ENCODE measurements around the gene ANKRD33. TPM values are rescaled to one million over a fixed set of nuclear protein-coding genes. Genes with fewer than 3 reads are reported as not detected.
"Not testable (repeated sequence)": the region's sequence is repeated elsewhere in the genome, so short reads cannot be mapped to it uniquely, and the experiment has no call there.

Gene ANKRD33
- polyA plus RNA-seq, 1 experiment = not detected

GRCh38 chr12:51879102-51879501 lies 8.8 kb upstream of the ANKRD33 start:
- TF ChIP-seq CTCF (IDR thresholded peaks at IDR 0.05; ENCODE audit: insufficient read depth, low read depth, low read length) = no peak
- no peak for DNase-seq (ENCODE audit: low read depth)
- CTCF ChIA-PET = interaction anchor here (1.2 to 1.5 kb wide), 2 partner anchors 11 to 458 kb away, joined by 3 to 7 read pairs; no protein-coding TSS in a partner anchor
- no peak overlapping the region for H3K4me3 ChIP-seq (ENCODE audit: low read depth, low read length)
- no peaks in the 10 kb centered on the region for H3K27me3 ChIP-seq (ENCODE audit: control insufficient read depth, insufficient read depth, low read length)
- H3K36me3 ChIP-seq (ENCODE audit: control insufficient read depth, insufficient read depth, low read length) = no peaks in the 10 kb centered on the region
- POLR2A ChIA-PET = no interaction called here

- no peaks in the 10 kb centered on the region for H3K36me3 ChIP-seq (ENCODE audit: control insufficient read depth, insufficient read depth, low read length)
- POLR2A ChIA-PET = no interaction called here
- CTCF ChIA-PET = interaction anchor here (1.3 kb wide), 1 partner anchor 459 kb away, joined by 3 read pairs; the partner anchor contains the start of gene SLC4A8
- no peak for DNase-seq (ENCODE audit: low read depth)
- no peaks in the 10 kb centered on the region for H3K27me3 ChIP-seq (ENCODE audit: control insufficient read depth, insufficient read depth, low read length)
- no peak overlapping the region for H3K4me3 ChIP-seq (ENCODE audit: low read depth, low read length)
- no peak for TF ChIP-seq CTCF (IDR thresholded peaks at IDR 0.05; ENCODE audit: insufficient read depth, low read depth, low read length)
Observed at GRCh38 chr12:51883295-51883694, 4.6 kb upstream of the ANKRD33 start.

GRCh38 chr12:51883998-51884675 lies 3.8 kb upstream of the ANKRD33 start:
- Histone ChIP-seq H3K36me3 (ENCODE audit: control insufficient read depth, insufficient read depth, low read length) (no peaks in the 10 kb centered on the region), H3K4me3 (ENCODE audit: low read depth, low read length) (no peak overlapping the region), H3K27me3 (ENCODE audit: control insufficient read depth, insufficient read depth, low read length) (no peaks in the 10 kb centered on the region)
- TF ChIP-seq CTCF (IDR thresholded peaks at IDR 0.05; ENCODE audit: insufficient read depth, low read depth, low read length) = no peak
- DNase-seq (ENCODE audit: low read depth) = no peak
- ChIA-PET CTCF (interaction anchor here (0.5 to 3.0 kb wide), 4 partner anchors 9 to 460 kb away, joined by 3 to 24 read pairs (median 3); partner anchors contain the start of gene SLC4A8), POLR2A (no interaction called here)

GRCh38 chr12:51884676-51885229 lies 3.1 kb upstream of the ANKRD33 start:
- no peaks in the 10 kb centered on the region for H3K27me3 ChIP-seq (ENCODE audit: control insufficient read depth, insufficient read depth, low read length)
- H3K36me3 ChIP-seq (ENCODE audit: control insufficient read depth, insufficient read depth, low read length) = no peaks in the 10 kb centered on the region
- no peak for DNase-seq (ENCODE audit: low read depth)
- ChIA-PET POLR2A (no interaction called here), CTCF (interaction anchor here (0.5 to 3.0 kb wide), 6 partner anchors 9 to 464 kb away, joined by 3 to 24 read pairs (median 3); partner anchors contain the start of gene SLC4A8)
- no peak overlapping the region for H3K4me3 ChIP-seq (ENCODE audit: low read depth, low read length)
- TF ChIP-seq CTCF (IDR thresholded peaks at IDR 0.05; ENCODE audit: insufficient read depth, low read depth, low read length) = no peak

- POLR2A ChIA-PET = interaction anchor here (0.6 kb wide), 1 partner anchor 14 kb away, joined by 5 read pairs; no protein-coding TSS in a partner anchor
- DNase-seq (ENCODE audit: low read depth); H3K36me3 ChIP-seq (ENCODE audit: control insufficient read depth, insufficient read depth, low read length); H3K27me3 ChIP-seq (ENCODE audit: control insufficient read depth, insufficient read depth, low read length); H3K4me3 ChIP-seq (ENCODE audit: low read depth, low read length): not testable (repeated sequence)
- CTCF ChIA-PET = interaction anchor here (0.7 to 3.0 kb wide), 11 partner anchors 9 to 465 kb away, joined by 3 to 24 read pairs (median 4); no protein-coding TSS in a partner anchor
Observed at GRCh38 chr12:51885294-51886020, 2.4 kb upstream of the ANKRD33 start.

Data from BJ (cell line).